Endodermal cell (in vitro differentiated cells): ENCODE results near the gene EVA1B. TPM values are rescaled to one million over a fixed set of nuclear protein-coding genes. Genes with fewer than 3 reads are reported as not detected.

Experiments used
- DNase-seq: peaks from one replicate; pipeline ENCODE4 v3.0.0-alpha.2; 2017
- H3K27ac ChIP-seq: 2 replicates; pipeline ENCODE4 v1.5.1; 2013; ENCODE audit warnings: mild to moderate bottlenecking, low read depth, low read length, moderate library complexity
- H3K27me3 ChIP-seq: 2 replicates; pipeline ENCODE4 v1.6.1; 2013; ENCODE audit warnings: mild to moderate bottlenecking, low read length, moderate library complexity; ENCODE audit not compliant: insufficient read depth, control insufficient read depth, poor library complexity, severe bottlenecking
- H3K36me3 ChIP-seq: 2 replicates; pipeline ENCODE4 v1.7.0; 2013; ENCODE audit warnings: mild to moderate bottlenecking, low read length, moderate library complexity; ENCODE audit not compliant: control insufficient read depth, insufficient read depth
- H3K4me1 ChIP-seq: one replicate; pipeline ENCODE4 v1.7.0; 2013; ENCODE audit warnings: low read length; ENCODE audit not compliant: control insufficient read depth, insufficient read depth
- H3K4me3 ChIP-seq: 2 replicates; pipeline ENCODE4 v1.5.1; 2013; ENCODE audit warnings: mild to moderate bottlenecking, low read length, moderate library complexity
- H3K9ac ChIP-seq: 2 replicates; pipeline ENCODE4 v1.6.1; 2013; ENCODE audit warnings: mild to moderate bottlenecking, low read length, moderate library complexity; ENCODE audit not compliant: poor library complexity, severe bottlenecking; ENCODE audit errors: extremely low read depth
- H3K9me3 ChIP-seq: 2 replicates; pipeline ENCODE4 v1.6.1; 2013; ENCODE audit warnings: mild to moderate bottlenecking, low read length, moderate library complexity; ENCODE audit not compliant: control insufficient read depth
- H3K27ac Mint-ChIP-seq: 2 replicates; pipeline ENCODE4 v1.8.0; 2020; ENCODE audit warnings: mixed read lengths
- H3K27me3 Mint-ChIP-seq: 2 replicates; pipeline ENCODE4 v1.8.0; 2021; ENCODE audit warnings: mild to moderate bottlenecking, mixed read lengths; ENCODE audit not compliant: insufficient read depth
- H3K36me3 Mint-ChIP-seq: 2 replicates; pipeline ENCODE4 v1.8.0; 2020; ENCODE audit warnings: low read depth, mixed read lengths
- H3K4me1 Mint-ChIP-seq: 2 replicates; pipeline ENCODE4 v1.8.0; 2020; ENCODE audit warnings: mixed read lengths
- H3K4me3 Mint-ChIP-seq: 2 replicates; pipeline ENCODE4 v1.8.0; 2020; ENCODE audit warnings: mild to moderate bottlenecking, moderate library complexity, mixed read lengths
- H3K9me3 Mint-ChIP-seq: 2 replicates; pipeline ENCODE4 v1.8.0; 2020; ENCODE audit warnings: mild to moderate bottlenecking, mixed read lengths
- CTCF ChIP-seq: fragments of 200-600 bp; sonication (generic); conservative IDR thresholded peaks from 2 replicates; pipeline ENCODE4 v1.5.0; 2021; ENCODE audit warnings: antibody characterized with exemption, mild to moderate bottlenecking
- WGBS, 2 experiments: methylation state at CpG; one replicate each; pipeline versions ENCODE4 v1.1.5 to v1.1.7; 2013; ENCODE audit warnings: missing lambda C conversion rate in 2 of 2, mixed read lengths in 1 of 2; ENCODE audit not compliant: insufficient coverage in 1 of 2, insufficient read length in 1 of 2; 5-methylcytosine and 5-hydroxymethylcytosine counted together
- total RNA-seq, 2 donors: library from RNA; stranded (reverse); fragmentation: NEBNext Ultra II Directional in 1 of 2; extraction: Animal tissue kit (Norgen Biotek cat#: 25700) in 1 of 2; gene quantifications; 2 replicates in 1 of 2; 3 replicates in 1 of 2; pipeline ENCODE4 v1.2.1, GENCODE V29; 2021

Gene EVA1B
- total RNA-seq, 2 donors from 2014 or later = 14.1 to 16.3 TPM

DNA sequence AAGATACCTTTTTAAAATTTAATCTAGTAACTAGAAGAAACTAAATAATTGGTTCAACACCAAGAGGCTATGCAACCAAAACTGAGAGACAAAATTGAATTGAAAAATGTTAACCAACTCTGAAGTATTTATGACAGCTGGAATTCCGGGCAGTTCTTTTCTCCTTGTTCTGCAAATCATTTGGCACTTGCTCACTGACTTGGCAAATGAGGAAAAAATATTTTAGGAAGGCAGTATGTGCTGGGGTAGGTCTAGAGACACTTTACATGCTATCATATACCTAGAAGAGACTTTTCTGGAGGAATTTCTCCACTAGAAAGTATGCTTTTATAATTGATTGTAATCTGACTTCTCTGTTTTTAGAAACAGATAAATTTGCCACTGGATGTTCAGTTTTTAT lies 39.4 kb downstream of the EVA1B start:
- no peak for TF ChIP-seq CTCF
- no peaks in the 10 kb centered on the region for H3K27me3 Mint-ChIP-seq
- DNase-seq = no peak
- peaks cover 83% of the 10 kb centered on the region for H3K36me3 ChIP-seq
- no peaks in the 10 kb centered on the region for H3K27me3 ChIP-seq
- H3K9me3 Mint-ChIP-seq = no peaks in the 10 kb centered on the region
- H3K9ac ChIP-seq = no peak overlapping the region
- peaks cover 2% of the 10 kb centered on the region for H3K4me1 ChIP-seq
- peaks cover 49% of the 10 kb centered on the region for H3K36me3 Mint-ChIP-seq
- WGBS, 2 experiments = 93 to 100% methylated on average over 1 of the region's 1 CpG
- no peak overlapping the region for H3K27ac ChIP-seq
- H3K4me3 ChIP-seq = no peak overlapping the region
- H3K4me1 Mint-ChIP-seq = peaks cover 1% of the 10 kb centered on the region
- H3K27ac Mint-ChIP-seq = peak overlapping the region; percentile 8
- no peaks in the 10 kb centered on the region for H3K9me3 ChIP-seq
- H3K4me3 Mint-ChIP-seq = no peak overlapping the region

DNA sequence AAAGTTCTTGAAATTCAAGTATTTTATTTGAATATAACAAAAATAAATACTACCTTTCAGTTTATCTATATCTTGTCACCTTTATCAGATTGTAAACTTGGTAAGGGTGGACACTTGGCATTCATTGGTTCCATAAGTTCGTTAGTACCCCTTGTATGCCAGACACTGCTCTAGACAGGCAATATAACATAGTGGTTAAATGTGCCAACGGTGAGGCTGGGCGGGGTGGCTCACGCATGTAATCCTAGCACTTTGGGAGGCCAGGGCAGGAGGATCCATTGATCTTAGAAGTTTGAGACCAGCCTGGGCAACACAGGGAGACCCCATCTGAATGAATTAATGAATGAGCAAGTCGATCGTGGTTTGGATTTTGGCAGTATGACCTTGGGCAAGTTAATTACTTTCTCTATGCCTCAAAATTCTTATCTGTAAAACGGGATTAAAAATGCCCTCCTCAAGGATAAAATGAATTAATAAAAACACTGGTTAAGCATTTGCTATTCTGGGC lies 43.6 kb downstream of the EVA1B start:
- Mint-ChIP-seq H3K9me3 (no peaks in the 10 kb centered on the region), H3K4me3 (no peak overlapping the region), H3K27ac (peak overlapping the region; percentile 46), H3K27me3 (no peaks in the 10 kb centered on the region), H3K4me1 (no peaks in the 10 kb centered on the region), H3K36me3 (peaks cover 22% of the 10 kb centered on the region)
- no peak overlapping the region for H3K4me3 ChIP-seq
- H3K36me3 ChIP-seq = peaks cover 56% of the 10 kb centered on the region
- H3K9me3 ChIP-seq = no peaks in the 10 kb centered on the region
- H3K4me1 ChIP-seq = no peaks in the 10 kb centered on the region
- TF ChIP-seq CTCF = no peak
- H3K27me3 ChIP-seq = no peaks in the 10 kb centered on the region
- no peak overlapping the region for H3K27ac ChIP-seq
- DNase-seq = no peak
- WGBS, 2 experiments = 97 to 98% methylated on average over 6 to 7 of the region's 7 CpGs
- H3K9ac ChIP-seq = no peak overlapping the region

DNA sequence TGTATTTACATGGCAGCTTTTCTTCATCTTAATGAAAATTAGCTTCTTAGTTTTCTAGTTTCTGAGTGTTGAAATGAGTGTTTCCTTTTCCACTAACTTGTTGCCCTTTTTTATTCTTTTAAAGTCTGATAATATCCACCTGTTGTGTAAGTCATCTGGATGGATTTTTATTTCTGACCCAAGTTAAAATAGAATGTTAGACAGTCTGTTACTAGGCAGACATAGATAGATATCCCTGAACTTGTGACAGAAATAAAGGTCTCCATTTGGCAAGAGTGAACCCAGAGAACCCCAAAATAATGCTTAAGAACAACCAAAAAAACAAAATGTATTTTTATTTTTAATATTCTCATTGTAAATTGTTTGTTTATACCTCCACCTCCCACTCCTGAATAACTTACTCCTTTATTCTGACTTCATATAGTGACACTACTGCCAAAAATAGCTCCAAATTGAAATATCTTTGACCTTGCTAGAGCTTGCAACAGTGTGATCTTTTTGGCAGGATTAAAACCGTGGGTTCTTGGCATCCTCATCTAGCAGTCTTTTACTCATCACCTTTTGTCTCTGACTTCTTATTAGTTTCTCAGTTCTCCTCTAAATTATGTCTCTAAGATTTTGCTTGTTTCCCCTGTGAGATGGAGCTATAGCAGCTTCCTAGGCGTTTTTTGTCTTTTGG lies 44.2 kb downstream of the EVA1B start:
- Mint-ChIP-seq H3K36me3 (peaks cover 25% of the 10 kb centered on the region), H3K9me3 (no peaks in the 10 kb centered on the region), H3K27me3 (no peaks in the 10 kb centered on the region), H3K27ac (no peak overlapping the region), H3K4me3 (no peak overlapping the region), H3K4me1 (no peaks in the 10 kb centered on the region)
- Histone ChIP-seq H3K9me3 (no peaks in the 10 kb centered on the region), H3K9ac (no peak overlapping the region), H3K27ac (no peak overlapping the region), H3K4me3 (no peak overlapping the region), H3K27me3 (no peaks in the 10 kb centered on the region), H3K4me1 (no peaks in the 10 kb centered on the region), H3K36me3 (peaks cover 56% of the 10 kb centered on the region)
- TF ChIP-seq CTCF = no peak
- no peak for DNase-seq
- WGBS, 2 experiments = 96 to 100% methylated on average over 1 of the region's 2 CpGs
